MCF 10A (cell line): ENCODE data around the gene TXNDC15. TPM values are rescaled to one million over a fixed set of nuclear protein-coding genes. Genes with fewer than 3 reads are reported as not detected.

Source experiments
- BruUV-seq: library from RNA; stranded (reverse); fragments of 400-500 nt; replicated peaks from 2 replicates; lab custom pipeline; 2021; lab: Mats Ljungman, UMichigan
- CTCF ChIA-PET: fragments of 300-600 bp; sonication (Branson Sonifier 250); formaldehyde crosslinking; extraction: SDS; loops from one replicate; lab custom pipeline; 2021; ENCODE audit warnings: antibody characterized with exemption, inconsistent platforms; lab: Yijun Ruan, JAX
- POLR2A ChIA-PET: fragments of 300-600, 350-650 bp; sonication (Branson Sonifier 250); formaldehyde crosslinking; extraction: SDS; loops from one replicate; lab custom pipeline; 2020; ENCODE audit warnings: antibody characterized with exemption, inconsistent platforms; lab: Yijun Ruan, JAX
- DNase-seq: peaks from one replicate; pipeline ENCODE4 v3.0.0-alpha.2; 2018; ENCODE audit not compliant: unreplicated experiment
- H3K27ac Mint-ChIP-seq: one replicate; pipeline ENCODE4 v1.8.0; 2022; ENCODE audit warnings: mild to moderate bottlenecking, low read depth, mixed read lengths; ENCODE audit not compliant: unreplicated experiment
- H3K27me3 Mint-ChIP-seq: one replicate; pipeline ENCODE4 v1.8.0; 2022; ENCODE audit warnings: mixed read lengths; ENCODE audit not compliant: insufficient read depth, unreplicated experiment
- H3K36me3 Mint-ChIP-seq: one replicate; pipeline ENCODE4 v1.8.0; 2022; ENCODE audit warnings: mild to moderate bottlenecking, moderate library complexity, mixed read lengths; ENCODE audit not compliant: insufficient read depth, unreplicated experiment
- H3K4me1 Mint-ChIP-seq: one replicate; pipeline ENCODE4 v1.8.0; 2022; ENCODE audit warnings: mixed read lengths; ENCODE audit not compliant: insufficient read depth, unreplicated experiment
- H3K4me3 Mint-ChIP-seq: one replicate; pipeline ENCODE4 v1.8.0; 2022; ENCODE audit warnings: mild to moderate bottlenecking, moderate library complexity, mixed read lengths; ENCODE audit not compliant: unreplicated experiment
- H3K9me3 Mint-ChIP-seq: one replicate; pipeline ENCODE4 v1.8.0; 2022; ENCODE audit warnings: mixed read lengths; ENCODE audit not compliant: unreplicated experiment
- intact Hi-C: fragments of 100-400 bp; cut with micrococcal nuclease; formaldehyde crosslinking; loops from 2 replicates; pipeline ENCODE4 v1.14.1; 2022
- total RNA-seq: library from RNA; stranded (reverse); gene quantifications from 2 replicates; pipeline ENCODE4 v1.2.3, GENCODE V29; 2022
- TF ChIP-seq, protein P1 (sequence below): fragments of 200-600 bp; IDR thresholded peaks from one replicate; pipeline ENCODE4 v1.8.0; 2022; ENCODE audit warnings: antibody characterized with exemption, mild to moderate bottlenecking; ENCODE audit not compliant: unreplicated experiment

TXNDC15 gene
- total RNA-seq, 1 experiment from 2014 or later = 57.0 TPM

DNA sequence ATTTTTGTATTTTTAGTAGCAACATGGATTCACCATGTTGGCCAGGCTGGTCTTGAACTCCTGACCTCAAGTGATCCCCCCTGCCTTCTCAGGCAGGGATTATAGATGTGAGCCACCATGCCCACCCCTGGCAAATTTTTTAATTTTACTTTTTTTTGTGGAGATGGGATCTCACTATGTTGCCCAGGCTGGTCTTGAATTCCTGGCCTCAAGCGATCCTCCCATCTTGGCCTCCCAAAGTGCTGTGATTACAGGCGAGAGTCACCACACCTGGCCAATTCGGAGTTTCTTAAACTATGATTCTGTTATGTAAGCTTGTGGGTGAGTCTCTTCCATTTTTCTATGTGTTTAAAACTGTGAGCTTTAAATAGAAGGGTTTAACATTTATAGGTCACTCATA is 58.3 kb downstream of the TXNDC15 start:
- Mint-ChIP-seq H3K36me3 (peaks cover 36% of the 10 kb centered on the region), H3K27ac (no peak overlapping the region), H3K9me3 (no peaks in the 10 kb centered on the region), H3K27me3 (no peaks in the 10 kb centered on the region), H3K4me1 (no peaks in the 10 kb centered on the region), H3K4me3 (no peak overlapping the region)
- intact Hi-C loops = no loop called here
- no peak for DNase-seq
- no TSS peak for BruUV-seq
- ChIA-PET POLR2A (interaction anchor here (0.9 to 1.9 kb wide), 3 partner anchors 13 to 28 kb away, joined by 5 to 6 read pairs (median 6); no protein-coding TSS in a partner anchor), CTCF (interaction anchor here (0.6 to 3.3 kb wide), 12 partner anchors 13 to 1044 kb away, joined by 3 to 21 read pairs (median 4); partner anchors contain the start of gene PCBD2)
- TF ChIP-seq, protein P1, sequence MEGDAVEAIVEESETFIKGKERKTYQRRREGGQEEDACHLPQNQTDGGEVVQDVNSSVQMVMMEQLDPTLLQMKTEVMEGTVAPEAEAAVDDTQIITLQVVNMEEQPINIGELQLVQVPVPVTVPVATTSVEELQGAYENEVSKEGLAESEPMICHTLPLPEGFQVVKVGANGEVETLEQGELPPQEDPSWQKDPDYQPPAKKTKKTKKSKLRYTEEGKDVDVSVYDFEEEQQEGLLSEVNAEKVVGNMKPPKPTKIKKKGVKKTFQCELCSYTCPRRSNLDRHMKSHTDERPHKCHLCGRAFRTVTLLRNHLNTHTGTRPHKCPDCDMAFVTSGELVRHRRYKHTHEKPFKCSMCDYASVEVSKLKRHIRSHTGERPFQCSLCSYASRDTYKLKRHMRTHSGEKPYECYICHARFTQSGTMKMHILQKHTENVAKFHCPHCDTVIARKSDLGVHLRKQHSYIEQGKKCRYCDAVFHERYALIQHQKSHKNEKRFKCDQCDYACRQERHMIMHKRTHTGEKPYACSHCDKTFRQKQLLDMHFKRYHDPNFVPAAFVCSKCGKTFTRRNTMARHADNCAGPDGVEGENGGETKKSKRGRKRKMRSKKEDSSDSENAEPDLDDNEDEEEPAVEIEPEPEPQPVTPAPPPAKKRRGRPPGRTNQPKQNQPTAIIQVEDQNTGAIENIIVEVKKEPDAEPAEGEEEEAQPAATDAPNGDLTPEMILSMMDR = no peak

DNA sequence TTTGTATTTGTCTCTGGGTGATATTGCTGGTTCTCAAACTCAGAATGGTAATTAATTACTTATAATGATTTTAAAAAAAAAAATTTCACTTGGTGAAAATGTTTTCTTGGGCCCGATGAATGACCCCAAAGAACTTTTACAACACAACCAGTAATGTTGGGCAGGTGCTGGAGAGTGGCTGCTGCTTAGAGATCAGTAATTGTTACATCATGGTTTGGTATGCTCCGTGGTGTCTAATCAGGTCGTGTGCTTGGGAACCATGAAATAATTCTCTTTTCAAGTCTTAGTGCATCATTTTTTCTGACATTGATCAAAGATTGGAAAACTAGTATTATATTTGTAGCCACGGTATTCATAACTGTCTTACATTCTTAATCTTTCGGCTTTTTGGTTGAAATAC is 60.0 kb downstream of the TXNDC15 start:
- TF ChIP-seq, protein P1 = no peak
- intact Hi-C loops = no loop called here
- BruUV-seq = no TSS peak
- Mint-ChIP-seq H3K9me3 (no peaks in the 10 kb centered on the region), H3K27me3 (no peaks in the 10 kb centered on the region), H3K36me3 (peaks cover 47% of the 10 kb centered on the region), H3K4me3 (no peak overlapping the region), H3K4me1 (no peaks in the 10 kb centered on the region), H3K27ac (no peak overlapping the region)
- ChIA-PET POLR2A (interaction anchor here (0.6 to 1.0 kb wide), 2 partner anchors 29 to 1093 kb away, joined by 3 read pairs; no protein-coding TSS in a partner anchor), CTCF (interaction anchor here (0.7 to 3.3 kb wide), 2 partner anchors 16 to 17 kb away, joined by 3 to 21 read pairs; no protein-coding TSS in a partner anchor)
- no peak for DNase-seq

DNA sequence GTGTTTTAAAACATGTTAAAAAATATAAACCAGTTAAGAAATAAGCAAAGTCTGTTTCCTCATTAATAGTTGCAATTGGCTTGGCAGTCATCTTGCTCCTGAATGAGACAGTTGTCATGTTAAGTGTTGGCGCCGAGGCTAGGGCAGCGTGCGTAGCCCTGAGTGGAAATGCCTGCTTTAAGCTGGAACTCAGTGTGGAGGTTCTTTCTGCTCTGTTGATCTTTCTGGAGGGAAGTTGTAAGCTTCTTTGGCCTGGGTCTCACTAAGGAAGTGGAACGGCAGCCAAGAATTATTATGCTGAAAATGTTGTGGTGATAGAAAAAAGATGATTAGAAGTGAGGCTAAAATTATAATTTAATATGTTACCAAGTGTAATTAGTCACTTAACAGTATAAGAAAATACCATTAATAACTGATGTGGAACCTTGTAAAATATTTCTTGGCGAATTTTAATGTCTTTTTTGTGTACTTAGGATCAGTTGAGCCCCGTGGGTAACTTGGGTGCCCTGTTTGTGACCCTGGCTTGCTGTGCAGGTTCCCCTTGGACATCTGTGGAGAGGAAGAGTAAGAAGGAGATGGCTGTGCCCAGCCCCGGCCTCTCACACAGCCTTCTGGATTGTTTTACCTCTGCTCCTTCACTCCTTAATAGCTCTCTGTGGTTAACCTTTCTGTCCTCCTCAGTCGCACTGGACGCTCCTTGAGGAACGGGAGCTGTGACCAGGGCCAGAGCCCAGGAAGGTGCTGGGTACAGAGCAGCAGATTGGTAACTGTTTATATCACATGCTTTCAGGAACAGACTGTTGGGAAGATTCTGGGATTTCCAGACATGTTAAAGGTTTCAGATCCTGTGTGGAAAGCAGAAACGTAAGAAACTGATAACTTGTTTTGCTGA is 61.8 kb downstream of the TXNDC15 start:
- TF ChIP-seq, protein P1 = no peak
- Mint-ChIP-seq H3K9me3 (no peaks in the 10 kb centered on the region), H3K4me3 (no peak overlapping the region), H3K4me1 (no peaks in the 10 kb centered on the region), H3K27me3 (no peaks in the 10 kb centered on the region), H3K36me3 (peaks cover 65% of the 10 kb centered on the region), H3K27ac (no peak overlapping the region)
- no peak for DNase-seq
- POLR2A ChIA-PET = no interaction called here
- intact Hi-C loops = no loop called here
- CTCF ChIA-PET = interaction anchor here (1.4 to 2.3 kb wide), 2 partner anchors 19 to 256 kb away, joined by 3 to 10 read pairs; no protein-coding TSS in a partner anchor
- BruUV-seq = no TSS peak

DNA sequence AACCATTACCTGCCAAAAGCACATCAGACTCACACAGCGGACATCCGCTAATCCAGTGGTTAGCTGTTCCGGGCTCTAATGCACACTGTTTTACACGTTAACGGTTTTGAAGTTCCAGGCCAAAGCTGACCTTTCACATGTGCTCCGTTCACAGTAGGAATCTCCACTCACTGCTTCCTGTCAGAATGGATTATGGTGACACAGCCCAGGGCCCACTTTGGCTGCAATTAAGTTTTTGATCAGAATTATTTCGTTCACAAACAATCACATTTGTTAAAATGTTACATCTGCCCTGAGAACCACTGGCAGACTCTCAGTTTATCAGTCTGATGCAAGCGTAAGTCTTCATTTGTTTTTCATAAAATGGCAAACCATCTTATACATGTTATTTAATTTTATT is 63.4 kb downstream of the TXNDC15 start:
- no peak overlapping the region for H3K4me3 Mint-ChIP-seq
- DNase-seq = no peak
- H3K9me3 Mint-ChIP-seq = no peaks in the 10 kb centered on the region
- H3K27ac Mint-ChIP-seq = no peak overlapping the region
- BruUV-seq = no TSS peak
- TF ChIP-seq, protein P1 = no peak
- intact Hi-C loops = no loop called here
- H3K27me3 Mint-ChIP-seq = no peaks in the 10 kb centered on the region
- ChIA-PET POLR2A (no interaction called here), CTCF (interaction anchor here (1.4 kb wide), 1 partner anchor 20 kb away, joined by 3 read pairs; no protein-coding TSS in a partner anchor)
- no peaks in the 10 kb centered on the region for H3K4me1 Mint-ChIP-seq
- H3K36me3 Mint-ChIP-seq = peaks cover 63% of the 10 kb centered on the region
